ENCODE measurements around the gene SLC46A3. TPM values are rescaled to one million over a fixed set of nuclear protein-coding genes. Genes with fewer than 3 reads are reported as not detected.

SLC46A3 gene
- total RNA-seq, 1 donor from 2014 or later = 6.1 TPM

GRCh38 chr13:28704919-28705318 is 13.9 kb downstream of the SLC46A3 start:
- Histone ChIP-seq H3K27me3 (ENCODE audit: insufficient read depth, low read length) (no peaks in the 10 kb centered on the region), H3K27ac (ENCODE audit: low read depth, low read length) (no peak overlapping the region), H4K20me1 (ENCODE audit: insufficient read depth, low read length) (no peaks in the 10 kb centered on the region), H3K4me2 (ENCODE audit: low read length) (no peak overlapping the region), H2AFZ (ENCODE audit: low read depth, low read length) (no peak overlapping the region), H3K9ac (ENCODE audit: low read length) (no peak overlapping the region), H3K79me2 (ENCODE audit: insufficient read depth, low read length) (no peaks in the 10 kb centered on the region), H3K4me1 (ENCODE audit: insufficient read depth, low read length) (no peaks in the 10 kb centered on the region), H3K4me3 (ENCODE audit: insufficient read depth, low read depth, low read length) (no peak overlapping the region), H3K9me3 (ENCODE audit: insufficient read depth, low read depth, low read length) (no peaks in the 10 kb centered on the region), H3K36me3 (ENCODE audit: insufficient read depth, low read length) (no peaks in the 10 kb centered on the region)
- Mint-ChIP-seq H3K27ac (ENCODE audit: unreplicated experiment) (no peak overlapping the region), H3K9me3 (ENCODE audit: unreplicated experiment) (no peaks in the 10 kb centered on the region), H3K4me3 (ENCODE audit: unreplicated experiment) (no peak overlapping the region), H3K4me1 (ENCODE audit: low read depth, unreplicated experiment) (peaks cover 9% of the 10 kb centered on the region), H3K36me3 (ENCODE audit: low read depth, unreplicated experiment) (no peaks in the 10 kb centered on the region), H3K27me3 (ENCODE audit: low read depth, unreplicated experiment) (peaks cover 6% of the 10 kb centered on the region)
- FAIRE-seq (no peak), DNase-seq (ENCODE audit: low read depth) (no peak)
- no peak for TF ChIP-seq CTCF (IDR thresholded peaks at IDR 0.05; ENCODE audit: insufficient read depth, low read depth, low read length)
- TF ChIP-seq EZH2 (IDR thresholded peaks at IDR 0.05; ENCODE audit: insufficient read depth, low read length) = no peak

- no peaks in the 10 kb centered on the region for H3K36me3 Mint-ChIP-seq (ENCODE audit: low read depth, unreplicated experiment)
- no peak for DNase-seq (ENCODE audit: low read depth)
- no peaks in the 10 kb centered on the region for H3K79me2 ChIP-seq (ENCODE audit: insufficient read depth, low read length)
- no peaks in the 10 kb centered on the region for H3K9me3 ChIP-seq (ENCODE audit: insufficient read depth, low read depth, low read length)
- no peak for FAIRE-seq
- H3K4me1 Mint-ChIP-seq (ENCODE audit: low read depth, unreplicated experiment) = peaks cover 9% of the 10 kb centered on the region
- no peak overlapping the region for H3K9ac ChIP-seq (ENCODE audit: low read length)
- no peak overlapping the region for H2AFZ ChIP-seq (ENCODE audit: low read depth, low read length)
- H3K4me3 ChIP-seq (ENCODE audit: insufficient read depth, low read depth, low read length) = no peak overlapping the region
- H3K4me3 Mint-ChIP-seq (ENCODE audit: unreplicated experiment) = no peak overlapping the region
- H3K27me3 Mint-ChIP-seq (ENCODE audit: low read depth, unreplicated experiment) = peaks cover 6% of the 10 kb centered on the region
- H4K20me1 ChIP-seq (ENCODE audit: insufficient read depth, low read length) = no peaks in the 10 kb centered on the region
- H3K27ac Mint-ChIP-seq (ENCODE audit: unreplicated experiment) = no peak overlapping the region
- no peak for TF ChIP-seq EZH2 (IDR thresholded peaks at IDR 0.05; ENCODE audit: insufficient read depth, low read length)
- no peak for TF ChIP-seq CTCF (IDR thresholded peaks at IDR 0.05; ENCODE audit: insufficient read depth, low read depth, low read length)
- H3K4me1 ChIP-seq (ENCODE audit: insufficient read depth, low read length) = no peaks in the 10 kb centered on the region
- H3K27me3 ChIP-seq (ENCODE audit: insufficient read depth, low read length) = no peaks in the 10 kb centered on the region
- H3K27ac ChIP-seq (ENCODE audit: low read depth, low read length) = no peak overlapping the region
- H3K4me2 ChIP-seq (ENCODE audit: low read length) = no peak overlapping the region
- no peaks in the 10 kb centered on the region for H3K9me3 Mint-ChIP-seq (ENCODE audit: unreplicated experiment)
- no peaks in the 10 kb centered on the region for H3K36me3 ChIP-seq (ENCODE audit: insufficient read depth, low read length)
Measured at GRCh38 chr13:28704282-28704681, 14.5 kb downstream of the SLC46A3 start.

- Mint-ChIP-seq H3K27me3 (ENCODE audit: low read depth, unreplicated experiment) (peaks cover 4% of the 10 kb centered on the region), H3K27ac (ENCODE audit: unreplicated experiment) (no peak overlapping the region), H3K4me3 (ENCODE audit: unreplicated experiment) (no peak overlapping the region), H3K9me3 (ENCODE audit: unreplicated experiment) (no peaks in the 10 kb centered on the region), H3K36me3 (ENCODE audit: low read depth, unreplicated experiment) (peaks cover 4% of the 10 kb centered on the region), H3K4me1 (ENCODE audit: low read depth, unreplicated experiment) (no peaks in the 10 kb centered on the region)
- no peak overlapping the region for H2AFZ ChIP-seq (ENCODE audit: low read depth, low read length)
- no peak overlapping the region for H3K4me3 ChIP-seq (ENCODE audit: insufficient read depth, low read depth, low read length)
- no peaks in the 10 kb centered on the region for H4K20me1 ChIP-seq (ENCODE audit: insufficient read depth, low read length)
- H3K27ac ChIP-seq (ENCODE audit: low read depth, low read length) = no peak overlapping the region
- no peaks in the 10 kb centered on the region for H3K27me3 ChIP-seq (ENCODE audit: insufficient read depth, low read length)
- no peaks in the 10 kb centered on the region for H3K4me1 ChIP-seq (ENCODE audit: insufficient read depth, low read length)
- TF ChIP-seq CTCF (IDR thresholded peaks at IDR 0.05; ENCODE audit: insufficient read depth, low read depth, low read length) (no peak), EZH2 (IDR thresholded peaks at IDR 0.05; ENCODE audit: insufficient read depth, low read length) (no peak)
- no peak overlapping the region for H3K4me2 ChIP-seq (ENCODE audit: low read length)
- H3K9ac ChIP-seq (ENCODE audit: low read length) = no peak overlapping the region
- H3K36me3 ChIP-seq (ENCODE audit: insufficient read depth, low read length) = no peaks in the 10 kb centered on the region
- no peaks in the 10 kb centered on the region for H3K9me3 ChIP-seq (ENCODE audit: insufficient read depth, low read depth, low read length)
- no peak for FAIRE-seq
- no peaks in the 10 kb centered on the region for H3K79me2 ChIP-seq (ENCODE audit: insufficient read depth, low read length)
- DNase-seq (ENCODE audit: low read depth) = no peak
Measured at GRCh38 chr13:28699246-28699645, 19.5 kb downstream of the SLC46A3 start.
